Gastrocnemius medialis (tissue), 4 donors: Measurements from ENCODE around the gene MFAP2.

Experiments used
- POLR2A ChIP-seq, 2 donors: fragments of 450-650 bp; IDR thresholded peaks; one replicate each; pipeline ENCODE4 v1.6.1; 2017; ENCODE audit warnings: antibody characterized with exemption in 2 of 2, mild to moderate bottlenecking in 2 of 2, moderate library complexity in 2 of 2
- TF ChIP-seq, protein P1 (sequence below), 5 experiments: fragments of 450-650 bp in 3 of 5; fragments of 200-600 bp in 2 of 5; sonication (generic) in 2 of 5; IDR thresholded peaks in 4 of 5; conservative IDR thresholded peaks in 1 of 5; 1 replicate in 4 of 5; 2 replicates in 1 of 5; pipeline ENCODE4 v1.5.1; 2016 to 2019; ENCODE audit warnings: antibody characterized with exemption in 5 of 5, mild to moderate bottlenecking in 3 of 5, moderate library complexity in 3 of 5

DNA sequence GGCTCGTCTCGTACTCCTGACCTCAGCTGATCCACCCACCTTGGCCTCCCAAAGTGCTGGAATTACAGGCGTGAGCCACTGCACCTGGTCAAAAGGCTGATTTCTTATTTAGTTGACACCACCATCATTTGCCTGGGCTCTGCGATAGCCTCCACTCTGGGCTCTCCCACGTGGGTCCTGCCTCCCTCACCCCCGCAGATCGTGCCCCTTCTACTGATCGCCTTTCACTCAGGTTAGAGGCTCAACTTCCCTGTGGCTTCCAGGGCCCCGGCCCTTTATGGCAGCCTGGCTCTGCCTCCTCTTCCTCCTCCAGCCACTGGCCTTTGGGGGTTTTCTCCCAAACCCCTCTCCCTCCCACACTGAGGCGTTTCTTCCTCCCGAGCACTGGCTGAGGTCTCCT, 2.5 kb upstream of the MFAP2 start:
- TF ChIP-seq, protein P1, sequence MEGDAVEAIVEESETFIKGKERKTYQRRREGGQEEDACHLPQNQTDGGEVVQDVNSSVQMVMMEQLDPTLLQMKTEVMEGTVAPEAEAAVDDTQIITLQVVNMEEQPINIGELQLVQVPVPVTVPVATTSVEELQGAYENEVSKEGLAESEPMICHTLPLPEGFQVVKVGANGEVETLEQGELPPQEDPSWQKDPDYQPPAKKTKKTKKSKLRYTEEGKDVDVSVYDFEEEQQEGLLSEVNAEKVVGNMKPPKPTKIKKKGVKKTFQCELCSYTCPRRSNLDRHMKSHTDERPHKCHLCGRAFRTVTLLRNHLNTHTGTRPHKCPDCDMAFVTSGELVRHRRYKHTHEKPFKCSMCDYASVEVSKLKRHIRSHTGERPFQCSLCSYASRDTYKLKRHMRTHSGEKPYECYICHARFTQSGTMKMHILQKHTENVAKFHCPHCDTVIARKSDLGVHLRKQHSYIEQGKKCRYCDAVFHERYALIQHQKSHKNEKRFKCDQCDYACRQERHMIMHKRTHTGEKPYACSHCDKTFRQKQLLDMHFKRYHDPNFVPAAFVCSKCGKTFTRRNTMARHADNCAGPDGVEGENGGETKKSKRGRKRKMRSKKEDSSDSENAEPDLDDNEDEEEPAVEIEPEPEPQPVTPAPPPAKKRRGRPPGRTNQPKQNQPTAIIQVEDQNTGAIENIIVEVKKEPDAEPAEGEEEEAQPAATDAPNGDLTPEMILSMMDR (IDR thresholded peaks at IDR 0.05 in 4 of 5, conservative IDR thresholded peaks at IDR 0.05 in 1 of 5), result no peak
- TF ChIP-seq POLR2A (IDR thresholded peaks at IDR 0.05), result no peak
